ENCODE data around the gene SRGAP1. TPM values are rescaled to one million over a fixed set of nuclear protein-coding genes. Genes with fewer than 3 reads are reported as not detected.
A peak's percentile ranks its signal among the peaks of the same experiment; 100 is the strongest.

Gene SRGAP1
- total RNA-seq, 1 donor, result 25.8 TPM

GRCh38 chr12:63930971-63931370 is 86.5 kb downstream of the SRGAP1 start:
- H3K4me3 ChIP-seq (ENCODE audit: low read depth, low read length), result no peak overlapping the region
- peak; percentile 81 for DNase-seq (ENCODE audit: low read depth)
- no peak for TF ChIP-seq CTCF (IDR thresholded peaks at IDR 0.05; ENCODE audit: insufficient read depth, low read length)

GRCh38 chr12:63931703-63932102 is 87.2 kb downstream of the SRGAP1 start:
- no peak overlapping the region for H3K4me3 ChIP-seq (ENCODE audit: low read depth, low read length)
- no peak for TF ChIP-seq CTCF (IDR thresholded peaks at IDR 0.05; ENCODE audit: insufficient read depth, low read length)
- no peak for DNase-seq (ENCODE audit: low read depth)

- peak; percentile 35 for DNase-seq (ENCODE audit: low read depth)
- no peak overlapping the region for H3K4me3 ChIP-seq (ENCODE audit: low read depth, low read length)
- TF ChIP-seq CTCF (IDR thresholded peaks at IDR 0.05; ENCODE audit: insufficient read depth, low read length), result no peak
Observed at GRCh38 chr12:63934936-63935335, 90.4 kb downstream of the SRGAP1 start.

GRCh38 chr12:63935361-63935760 is 90.9 kb downstream of the SRGAP1 start:
- no peak for TF ChIP-seq CTCF (IDR thresholded peaks at IDR 0.05; ENCODE audit: insufficient read depth, low read length)
- no peak overlapping the region for H3K4me3 ChIP-seq (ENCODE audit: low read depth, low read length)
- DNase-seq (ENCODE audit: low read depth), result peak; percentile 41

GRCh38 chr12:63937378-63938316 is 93.1 kb downstream of the SRGAP1 start:
- DNase-seq (ENCODE audit: low read depth), result no peak
- H3K4me3 ChIP-seq (ENCODE audit: low read depth, low read length), result no peak overlapping the region
- no peak for TF ChIP-seq CTCF (IDR thresholded peaks at IDR 0.05; ENCODE audit: insufficient read depth, low read length)

- no peak overlapping the region for H3K4me3 ChIP-seq (ENCODE audit: low read depth, low read length)
- DNase-seq (ENCODE audit: low read depth), result no peak
- no peak for TF ChIP-seq CTCF (IDR thresholded peaks at IDR 0.05; ENCODE audit: insufficient read depth, low read length)
Observed at GRCh38 chr12:63940310-63941005, 96.0 kb downstream of the SRGAP1 start.
